GM06990 (cell line): Measurements from ENCODE around the gene GPRC5C.

Experiments used
- DNase-seq: peaks from one replicate; pipeline ENCODE4 v3.0.0-alpha.2; 2011; ENCODE audit not compliant: insufficient read length; ENCODE audit errors: extremely low read depth
- H3K27me3 ChIP-seq: replicated peaks from 2 replicates; pipeline ENCODE4 v1.6.0; 2011; ENCODE audit warnings: low read length; ENCODE audit not compliant: control insufficient read depth, insufficient read depth
- H3K36me3 ChIP-seq: 2 replicates; pipeline ENCODE4 v1.5.1; 2011; ENCODE audit warnings: low read length; ENCODE audit not compliant: control insufficient read depth, insufficient read depth
- H3K4me3 ChIP-seq: replicated peaks from 2 replicates; pipeline ENCODE4 v1.5.1; 2011; ENCODE audit warnings: low read depth, mild to moderate bottlenecking, control low read depth, low read length
- CTCF ChIP-seq: IDR thresholded peaks from 2 replicates; pipeline ENCODE4 v1.5.1; 2011; ENCODE audit warnings: low read length, control low read depth, mild to moderate bottlenecking, inconsistent platforms; ENCODE audit not compliant: insufficient read depth, poor library complexity, severe bottlenecking

GPRC5C gene

GRCh38 chr17:74426551-74427047 lies 5.3 kb upstream of the GPRC5C start:
- DNase-seq: no peak
- Histone ChIP-seq H3K4me3 (no peak overlapping the region), H3K27me3 (no peaks in the 10 kb centered on the region; the same call in 1 of the 2 replicates), H3K36me3 (no peaks in the 10 kb centered on the region)
- TF ChIP-seq CTCF: no peak

- no peaks in the 10 kb centered on the region for H3K36me3 ChIP-seq
- DNase-seq: no peak
- TF ChIP-seq CTCF: no peak
Observed at GRCh38 chr17:74427048-74427762, 4.7 kb upstream of the GPRC5C start.

GRCh38 chr17:74427763-74428153 lies 4.1 kb upstream of the GPRC5C start:
- TF ChIP-seq CTCF: no peak
- Histone ChIP-seq H3K27me3 (no peaks in the 10 kb centered on the region; the same call in 1 of the 2 replicates), H3K36me3 (no peaks in the 10 kb centered on the region), H3K4me3 (no peak overlapping the region)
- no peak for DNase-seq

More at GRCh38 chr17:74427048-74427762, 4.7 kb upstream of the GPRC5C start:
- Histone ChIP-seq H3K4me3 (no peak overlapping the region), H3K27me3 (no peaks in the 10 kb centered on the region; the same call in 1 of the 2 replicates)

GRCh38 chr17:74429604-74430384 lies 2.1 kb upstream of the GPRC5C start:
- DNase-seq: no peak
- Histone ChIP-seq H3K4me3 (no peak overlapping the region), H3K27me3 (no peaks in the 10 kb centered on the region; the same call in 1 of the 2 replicates), H3K36me3 (no peaks in the 10 kb centered on the region)
- TF ChIP-seq CTCF: no peak

- Histone ChIP-seq H3K27me3 (no peaks in the 10 kb centered on the region; the same call in 1 of the 2 replicates), H3K36me3 (no peaks in the 10 kb centered on the region), H3K4me3 (no peak overlapping the region)
- no peak for TF ChIP-seq CTCF
- DNase-seq: no peak
Observed at GRCh38 chr17:74430385-74430705, 1.5 kb upstream of the GPRC5C start.
